Trophoblast cell (in vitro differentiated cells and primary cell): ENCODE results near the gene PEX14.

Source experiments
- DNase-seq, 2 donors: peaks; one replicate each; pipeline ENCODE4 v3.0.0-alpha.2; 2016
- H2AFZ ChIP-seq: 2 replicates; pipeline ENCODE4 v1.6.1; 2013; ENCODE audit warnings: low read length, moderate library complexity, mild to moderate bottlenecking; ENCODE audit not compliant: insufficient read depth, poor library complexity
- H2AK5ac ChIP-seq: 2 replicates; pipeline ENCODE4 v1.6.1; 2013; ENCODE audit warnings: mild to moderate bottlenecking, low read length
- H2BK120ac ChIP-seq: 2 replicates; pipeline ENCODE4 v1.6.1; 2013; ENCODE audit warnings: low read length, mild to moderate bottlenecking, moderate library complexity; ENCODE audit not compliant: insufficient read depth, poor library complexity
- H2BK12ac ChIP-seq: 2 replicates; pipeline ENCODE4 v1.6.1; 2013; ENCODE audit warnings: mild to moderate bottlenecking, low read length, moderate library complexity
- H2BK5ac ChIP-seq: 2 replicates; pipeline ENCODE4 v1.6.1; 2013; ENCODE audit warnings: low read length, low read depth, moderate library complexity, mild to moderate bottlenecking; ENCODE audit not compliant: poor library complexity
- H3K14ac ChIP-seq: 2 replicates; pipeline ENCODE4 v1.6.1; 2013; ENCODE audit warnings: mild to moderate bottlenecking, low read length
- H3K18ac ChIP-seq: 2 replicates; pipeline ENCODE4 v1.6.1; 2013; ENCODE audit warnings: mild to moderate bottlenecking, low read length
- H3K23ac ChIP-seq: 2 replicates; pipeline ENCODE4 v1.6.1; 2013; ENCODE audit warnings: low read length
- H3K27ac ChIP-seq: 2 replicates; pipeline ENCODE4 v1.5.1; 2013; ENCODE audit warnings: low read depth, mild to moderate bottlenecking, inconsistent platforms, low read length, moderate library complexity
- H3K27me3 ChIP-seq: 2 replicates; pipeline ENCODE4 v1.6.1; 2013; ENCODE audit warnings: inconsistent platforms, mild to moderate bottlenecking, low read length, moderate library complexity; ENCODE audit not compliant: insufficient read depth
- H3K36me3 ChIP-seq, 2 experiments: 1 replicate in 1 of 2; 2 replicates in 1 of 2; pipeline ENCODE4 v1.6.1; 2013; ENCODE audit warnings: low read length in 2 of 2, mild to moderate bottlenecking in 2 of 2, moderate library complexity in 1 of 2; ENCODE audit not compliant: insufficient read depth in 2 of 2, control insufficient read depth in 1 of 2
- H3K4ac ChIP-seq: 2 replicates; pipeline ENCODE4 v1.6.1; 2013; ENCODE audit warnings: low read depth, mild to moderate bottlenecking, low read length, moderate library complexity
- H3K4me1 ChIP-seq, 2 experiments: 1 replicate in 1 of 2; 2 replicates in 1 of 2; pipeline ENCODE4 v1.6.1; 2013; ENCODE audit warnings: low read length in 2 of 2, mild to moderate bottlenecking in 2 of 2, moderate library complexity in 1 of 2; ENCODE audit not compliant: insufficient read depth in 2 of 2, control insufficient read depth in 1 of 2
- H3K4me2 ChIP-seq: 2 replicates; pipeline ENCODE4 v1.6.1; 2013; ENCODE audit warnings: inconsistent platforms, mild to moderate bottlenecking, low read length, moderate library complexity
- H3K4me3 ChIP-seq: 2 replicates; pipeline ENCODE4 v1.5.1; 2013; ENCODE audit warnings: mild to moderate bottlenecking, low read depth, low read length, inconsistent platforms
- H3K79me1 ChIP-seq: one replicate; pipeline ENCODE4 v1.6.1; 2013; ENCODE audit warnings: low read length
- H3K79me2 ChIP-seq: 2 replicates; pipeline ENCODE4 v1.6.1; 2013; ENCODE audit warnings: low read length, mild to moderate bottlenecking; ENCODE audit not compliant: control insufficient read depth, insufficient read depth, poor library complexity
- H3K9ac ChIP-seq: 2 replicates; pipeline ENCODE4 v1.6.1; 2013; ENCODE audit warnings: mild to moderate bottlenecking, low read length
- H3K9me3 ChIP-seq: 2 replicates; pipeline ENCODE4 v1.6.1; 2013; ENCODE audit warnings: low read depth, mild to moderate bottlenecking, control low read depth, inconsistent platforms, low read length; ENCODE audit not compliant: insufficient read depth
- H4K12ac ChIP-seq: 2 replicates; pipeline ENCODE4 v1.6.1; 2013; ENCODE audit warnings: low read depth, mild to moderate bottlenecking, low read length, moderate library complexity
- H4K8ac ChIP-seq: 2 replicates; pipeline ENCODE4 v1.6.1; 2013; ENCODE audit warnings: low read depth, mild to moderate bottlenecking, low read length, moderate library complexity
- H4K91ac ChIP-seq: one replicate; pipeline ENCODE4 v1.6.1; 2013; ENCODE audit warnings: low read depth, mild to moderate bottlenecking, low read length, moderate library complexity
- WGBS: extraction: QIAGEN DNeasy Blood & Tissue Kit; methylation state at CpG from one replicate; pipeline ENCODE4 v1.1.7; 2013; ENCODE audit warnings: missing lambda C conversion rate; ENCODE audit not compliant: insufficient read length, insufficient coverage; ENCODE audit errors: extremely low coverage; 5-methylcytosine and 5-hydroxymethylcytosine counted together

Gene PEX14

GRCh38 chr1:10629816-10630571, 155.2 kb downstream of the PEX14 start:
- no peaks in the 10 kb centered on the region for H3K4me1 ChIP-seq
- H3K4me2 ChIP-seq: no peak overlapping the region
- H2BK12ac ChIP-seq: no peak overlapping the region
- H3K27me3 ChIP-seq: no peaks in the 10 kb centered on the region
- H3K27ac ChIP-seq: no peak overlapping the region
- no peak overlapping the region for H2AK5ac ChIP-seq
- no peak overlapping the region for H3K4me3 ChIP-seq
- peaks cover 5 to 13% of the 10 kb centered on the region in 2 experiments for H3K36me3 ChIP-seq
- DNase-seq: no peak
- H4K12ac ChIP-seq: no peak overlapping the region
- no peak overlapping the region for H3K9ac ChIP-seq
- H2AFZ ChIP-seq: no peak overlapping the region
- H2BK5ac ChIP-seq: no peak overlapping the region
- H3K79me2 ChIP-seq: no peaks in the 10 kb centered on the region
- H3K23ac ChIP-seq: no peak overlapping the region
- H3K9me3 ChIP-seq: no peaks in the 10 kb centered on the region
- whole genome bisulfite sequencing: no CpG with 5 or more reads among the region's 36 CpGs
- H3K79me1 ChIP-seq: no peaks in the 10 kb centered on the region
- no peak overlapping the region for H4K8ac ChIP-seq
- H3K18ac ChIP-seq: no peak overlapping the region
- H3K14ac ChIP-seq: no peak overlapping the region
- no peak overlapping the region for H3K4ac ChIP-seq
- H2BK120ac ChIP-seq: no peak overlapping the region
- no peak overlapping the region for H4K91ac ChIP-seq

DNA sequence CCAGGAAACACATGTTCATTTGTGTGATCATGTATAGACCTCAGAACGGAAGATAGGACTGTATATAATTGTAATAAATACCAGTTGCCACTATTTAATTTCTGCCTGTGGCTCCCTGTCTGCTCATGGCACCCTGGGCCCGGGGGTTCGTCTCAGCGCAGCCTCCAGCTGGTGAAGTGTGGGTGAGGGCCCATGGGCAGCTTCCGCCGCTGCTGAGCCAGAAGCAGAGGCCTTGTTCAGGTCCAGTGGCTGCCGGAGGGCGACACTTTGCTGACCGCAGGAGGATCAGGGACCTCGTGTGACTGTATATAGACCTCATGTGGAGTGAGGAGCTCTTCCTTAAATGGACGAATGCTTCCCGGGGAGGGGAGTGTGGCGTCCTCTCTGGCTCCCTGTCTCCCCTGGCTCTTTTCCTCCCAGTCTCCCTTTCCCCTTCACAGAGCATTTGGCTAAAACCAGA, 155.9 kb downstream of the PEX14 start:
- no peak overlapping the region for H2BK12ac ChIP-seq
- no peak overlapping the region for H3K23ac ChIP-seq
- no peaks in the 10 kb centered on the region for H3K79me2 ChIP-seq
- H3K9me3 ChIP-seq: no peaks in the 10 kb centered on the region
- H3K27me3 ChIP-seq: no peaks in the 10 kb centered on the region
- H4K8ac ChIP-seq: no peak overlapping the region
- no peak overlapping the region for H2AFZ ChIP-seq
- WGBS: no CpG with 5 or more reads among the region's 13 CpGs
- H2BK5ac ChIP-seq: no peak overlapping the region
- no peak overlapping the region for H4K91ac ChIP-seq
- H3K14ac ChIP-seq: no peak overlapping the region
- H3K79me1 ChIP-seq: no peaks in the 10 kb centered on the region
- H3K4me3 ChIP-seq: no peak overlapping the region
- no peak overlapping the region for H2BK120ac ChIP-seq
- no peak overlapping the region for H3K27ac ChIP-seq
- no peak overlapping the region for H3K4ac ChIP-seq
- H3K36me3 ChIP-seq: peaks cover 5 to 8% of the 10 kb centered on the region in 2 experiments
- H3K4me1 ChIP-seq: no peaks in the 10 kb centered on the region
- DNase-seq: no peak
- no peak overlapping the region for H2AK5ac ChIP-seq
- H3K4me2 ChIP-seq: no peak overlapping the region
- no peak overlapping the region for H4K12ac ChIP-seq
- no peak overlapping the region for H3K18ac ChIP-seq
- H3K9ac ChIP-seq: no peak overlapping the region

GRCh38 chr1:10631121-10631810, 156.5 kb downstream of the PEX14 start:
- Histone ChIP-seq H3K18ac (no peak overlapping the region), H2BK12ac (no peak overlapping the region), H3K27ac (no peak overlapping the region), H3K4me1 (no peaks in the 10 kb centered on the region), H3K4me3 (no peak overlapping the region), H3K14ac (no peak overlapping the region), H3K36me3 (peaks cover 5 to 7% of the 10 kb centered on the region in 2 experiments), H3K9me3 (no peaks in the 10 kb centered on the region), H4K8ac (no peak overlapping the region), H4K12ac (no peak overlapping the region), H3K79me1 (no peaks in the 10 kb centered on the region), H2AK5ac (no peak overlapping the region), H3K27me3 (no peaks in the 10 kb centered on the region), H3K4me2 (no peak overlapping the region), H2BK5ac (no peak overlapping the region), H3K4ac (no peak overlapping the region), H3K9ac (no peak overlapping the region), H2BK120ac (no peak overlapping the region), H2AFZ (no peak overlapping the region), H3K79me2 (no peaks in the 10 kb centered on the region), H3K23ac (no peak overlapping the region), H4K91ac (no peak overlapping the region)
- DNase-seq: no peak
- no CpG with 5 or more reads among the region's 20 CpGs for WGBS

GRCh38 chr1:10631811-10632593, 157.3 kb downstream of the PEX14 start:
- no peak overlapping the region for H4K8ac ChIP-seq
- no peak overlapping the region for H3K18ac ChIP-seq
- DNase-seq: no peak
- no peak overlapping the region for H3K27ac ChIP-seq
- H2BK120ac ChIP-seq: no peak overlapping the region
- H3K36me3 ChIP-seq: peaks cover 5 to 7% of the 10 kb centered on the region in 2 experiments
- no peak overlapping the region for H3K4me2 ChIP-seq
- H3K27me3 ChIP-seq: no peaks in the 10 kb centered on the region
- H2BK12ac ChIP-seq: no peak overlapping the region
- H3K4me1 ChIP-seq: no peaks in the 10 kb centered on the region
- no peak overlapping the region for H4K91ac ChIP-seq
- no peak overlapping the region for H4K12ac ChIP-seq
- no peak overlapping the region for H3K4ac ChIP-seq
- no peak overlapping the region for H3K23ac ChIP-seq
- no peak overlapping the region for H2BK5ac ChIP-seq
- H2AFZ ChIP-seq: no peak overlapping the region
- no peak overlapping the region for H3K4me3 ChIP-seq
- H3K79me2 ChIP-seq: no peaks in the 10 kb centered on the region
- H2AK5ac ChIP-seq: no peak overlapping the region
- no CpG with 5 or more reads among the region's 14 CpGs for WGBS
- H3K9me3 ChIP-seq: no peaks in the 10 kb centered on the region
- H3K14ac ChIP-seq: no peak overlapping the region
- H3K79me1 ChIP-seq: no peaks in the 10 kb centered on the region
- no peak overlapping the region for H3K9ac ChIP-seq
